ENCODE measurements around the gene SLC7A6OS. TPM values are rescaled to one million over a fixed set of nuclear protein-coding genes. Genes with fewer than 3 reads are reported as not detected.

Gene SLC7A6OS
- 7.0 TPM for polyA plus RNA-seq (2013, experiment 1 of 2)
- polyA plus RNA-seq (2013, experiment 2 of 2) = 7.0 TPM

DNA sequence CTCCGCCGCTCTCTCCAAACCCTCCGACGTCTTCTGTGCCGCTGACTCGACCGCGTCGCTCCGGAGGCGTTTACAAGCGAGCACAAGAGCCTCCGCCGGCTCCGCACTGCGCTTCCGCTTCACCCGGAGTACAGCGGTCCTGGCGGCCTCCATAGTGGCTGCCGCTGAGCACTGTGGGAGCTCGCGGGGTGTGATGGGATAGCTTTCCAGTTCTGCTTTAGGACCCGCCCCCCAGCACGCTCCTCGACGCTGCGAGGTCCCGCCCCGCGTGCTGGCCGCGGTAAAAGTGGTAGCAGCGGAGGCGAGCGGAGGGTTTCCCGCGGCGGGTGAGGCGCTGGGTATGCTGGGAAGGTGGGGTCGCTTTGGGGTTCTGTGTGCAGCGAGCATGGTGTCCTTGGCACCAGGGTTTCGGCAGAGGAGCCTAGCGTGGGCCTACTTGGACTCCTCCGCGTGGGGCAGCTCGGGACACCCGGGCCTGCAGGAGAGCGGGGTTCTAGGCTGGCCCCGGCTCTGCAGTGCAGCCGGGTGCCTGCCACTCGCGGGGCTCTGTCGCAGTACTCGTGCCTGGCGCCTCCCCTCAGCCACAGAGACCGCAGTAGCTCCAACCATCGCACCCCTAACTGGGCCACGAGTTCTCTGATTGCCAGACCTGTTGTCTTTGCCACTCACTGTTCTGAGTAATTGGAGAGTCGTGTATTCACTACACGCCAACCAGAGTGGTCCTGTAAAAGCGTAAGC is at the start of gene SLC7A6OS, which contains the start of gene PRMT7:
TSS of gene SLC7A6OS (minus strand) at position 173 of the 738 bp plus-strand sequence. CDS start at position 153, 20 bp downstream.
TSS of gene PRMT7 (plus strand) at position 246 of the 738 bp plus-strand sequence. CDS start 4,961 bp downstream, outside the sequence.
- peak; percentile 94 for DNase-seq
- WGBS = 1% methylated on average over 57 of the region's 62 CpGs
- H3K79me1 ChIP-seq (replicated peaks; ENCODE audit: low read length, poor library complexity, severe bottlenecking) = peaks cover 17% of the 10 kb centered on the region

DNA sequence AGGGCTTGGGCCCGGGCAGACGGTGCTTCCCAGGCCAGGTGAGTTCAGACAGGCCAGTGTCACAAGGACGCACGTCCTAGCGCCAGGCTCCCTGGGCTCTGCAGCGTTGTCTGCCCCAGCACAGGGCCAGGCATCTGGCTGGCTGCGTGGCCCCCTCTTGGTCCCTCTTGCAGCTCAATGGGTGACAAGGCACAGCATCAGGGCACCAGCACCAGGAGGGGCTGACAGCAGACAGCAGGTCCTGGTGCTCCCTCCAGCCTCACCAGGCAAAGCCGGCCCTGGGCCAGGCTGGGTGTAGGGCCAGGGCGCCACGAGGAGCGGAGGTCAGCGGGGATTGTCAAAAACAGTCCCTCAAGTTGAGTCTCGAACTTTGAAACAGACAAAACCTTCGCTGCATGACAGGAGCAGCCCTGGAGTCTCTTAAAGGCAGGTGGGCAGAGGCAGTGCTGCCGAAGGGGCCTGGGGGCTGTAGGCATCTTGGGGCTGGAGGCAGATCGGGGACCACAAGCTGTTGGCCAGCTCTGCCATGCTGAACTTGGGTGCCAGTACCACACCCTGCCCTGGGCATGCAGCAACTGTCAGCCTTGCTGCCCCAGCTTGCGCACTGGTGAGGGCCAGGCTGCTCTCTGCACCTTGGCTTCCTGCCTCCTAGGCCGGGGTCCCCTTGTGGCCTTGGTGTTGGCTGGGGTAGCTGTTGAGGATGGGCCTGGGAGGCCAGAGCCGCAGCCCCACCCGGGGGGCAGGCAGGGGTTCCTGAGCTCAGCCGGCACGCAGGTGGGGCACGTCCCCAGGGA is 48.8 kb upstream of the SLC7A6OS start:
- H3K27me3 ChIP-seq (ENCODE audit: control insufficient read depth in 1 of 2, insufficient read depth in 1 of 2, low read length in 2 of 2) = peaks cover 11 to 13% of the 10 kb centered on the region in 2 experiments
- no peak for DNase-seq
- no peak overlapping the region for H2AFZ ChIP-seq (ENCODE audit: low read depth, low read length)
- no peak overlapping the region for H3K14ac ChIP-seq (ENCODE audit: low read length in 2 of 2)
- H3K4me2 ChIP-seq (ENCODE audit: low read length, poor library complexity, severe bottlenecking) = no peak overlapping the region
- H3K9me3 ChIP-seq (ENCODE audit: control insufficient read depth, low read length) = no peaks in the 10 kb centered on the region
- H2BK12ac ChIP-seq (ENCODE audit: low read length in 2 of 2) = no peak overlapping the region
- no peak overlapping the region for H2BK15ac ChIP-seq (ENCODE audit: low read depth, poor library complexity, severe bottlenecking)
- 94% methylated on average over 22 of the region's 23 CpGs for WGBS
- no peak overlapping the region for H2BK120ac ChIP-seq (ENCODE audit: low read depth, low read length)
- H3K4me1 ChIP-seq (ENCODE audit: control insufficient read depth, insufficient read depth, low read depth, low read length) = peaks cover 27% of the 10 kb centered on the region
- H4K8ac ChIP-seq (ENCODE audit: low read length) = no peak overlapping the region
- H3K79me1 ChIP-seq (replicated peaks; ENCODE audit: low read length, poor library complexity, severe bottlenecking) = peaks cover 3% of the 10 kb centered on the region
- H3K9ac ChIP-seq (ENCODE audit: low read length) = no peak overlapping the region
- H3K18ac ChIP-seq (ENCODE audit: low read depth in 1 of 2, low read length in 2 of 2) = no peak overlapping the region
- H3K4me3 ChIP-seq (ENCODE audit: insufficient read depth in 1 of 2, low read depth in 1 of 2, low read length in 2 of 2) = no peak overlapping the region
- H3K27ac ChIP-seq (ENCODE audit: low read length, poor library complexity, severe bottlenecking) = no peak overlapping the region
- no peak overlapping the region for H3K23ac ChIP-seq (ENCODE audit: low read length in 2 of 2)
- no peak overlapping the region for H2AK5ac ChIP-seq (ENCODE audit: low read length, severe bottlenecking)
- H4K91ac ChIP-seq (ENCODE audit: low read length) = peak overlapping the region; percentile 56
- H2BK5ac ChIP-seq (ENCODE audit: low read depth, low read length, poor library complexity, severe bottlenecking) = no peak overlapping the region
- H3K4ac ChIP-seq (ENCODE audit: low read depth in 1 of 2, low read length in 2 of 2) = no peak overlapping the region
- peaks cover 41 to 57% of the 10 kb centered on the region in 2 experiments for H3K36me3 ChIP-seq (ENCODE audit: control insufficient read depth in 1 of 2, insufficient read depth in 2 of 2, low read depth in 1 of 2, low read length in 2 of 2)

More for the DNA sequence above, at the start of gene SLC7A6OS, which contains the start of gene PRMT7:
- H3K9ac ChIP-seq (ENCODE audit: low read length) = peak within 1 kb of the TSS; percentile 98
- no peak within 1 kb of the TSS for H2BK5ac ChIP-seq (ENCODE audit: low read depth, low read length, poor library complexity, severe bottlenecking)
- H3K14ac ChIP-seq (ENCODE audit: low read length in 2 of 2) = peak within 1 kb of the TSS in 1 of 2 experiments; percentile 79
- peak within 1 kb of the TSS; percentile 84 for H4K91ac ChIP-seq (ENCODE audit: low read length)
- peak within 1 kb of the TSS; percentile 47 for H4K8ac ChIP-seq (ENCODE audit: low read length)
- H3K23ac ChIP-seq (ENCODE audit: low read length in 2 of 2) = peak within 1 kb of the TSS in 1 of 2 experiments; percentile 90
- peak within 1 kb of the TSS in 1 of 2 experiments; percentile 43 for H2BK12ac ChIP-seq (ENCODE audit: low read length in 2 of 2)
- peak within 1 kb of the TSS; percentile 10 to 62 for H3K4ac ChIP-seq (ENCODE audit: low read depth in 1 of 2, low read length in 2 of 2)
- no peaks in the 10 kb centered on the region for H3K27me3 ChIP-seq (ENCODE audit: control insufficient read depth in 1 of 2, insufficient read depth in 1 of 2, low read length in 2 of 2)
- H2AK5ac ChIP-seq (ENCODE audit: low read length, severe bottlenecking) = no peak within 1 kb of the TSS
- peak within 1 kb of the TSS; percentile 4 for H2BK15ac ChIP-seq (ENCODE audit: low read depth, poor library complexity, severe bottlenecking)
- H3K4me1 ChIP-seq (ENCODE audit: control insufficient read depth, insufficient read depth, low read depth, low read length) = peaks cover 9% of the 10 kb centered on the region
- peak within 1 kb of the TSS; percentile 92 to 100 for H3K4me3 ChIP-seq (ENCODE audit: insufficient read depth in 1 of 2, low read depth in 1 of 2, low read length in 2 of 2)
- H2BK120ac ChIP-seq (ENCODE audit: low read depth, low read length) = no peak within 1 kb of the TSS
- H3K27ac ChIP-seq (ENCODE audit: low read length, poor library complexity, severe bottlenecking) = peak within 1 kb of the TSS; percentile 82
- no peaks in the 10 kb centered on the region for H3K9me3 ChIP-seq (ENCODE audit: control insufficient read depth, low read length)
- peak within 1 kb of the TSS; percentile 84 for H2AFZ ChIP-seq (ENCODE audit: low read depth, low read length)
- H3K36me3 ChIP-seq (ENCODE audit: control insufficient read depth in 1 of 2, insufficient read depth in 2 of 2, low read depth in 1 of 2, low read length in 2 of 2) = peaks cover 9 to 43% of the 10 kb centered on the region in 2 experiments
- H3K18ac ChIP-seq (ENCODE audit: low read depth in 1 of 2, low read length in 2 of 2) = peak within 1 kb of the TSS; percentile 40 to 95
- peak within 1 kb of the TSS; percentile 75 for H3K4me2 ChIP-seq (ENCODE audit: low read length, poor library complexity, severe bottlenecking)

DNA sequence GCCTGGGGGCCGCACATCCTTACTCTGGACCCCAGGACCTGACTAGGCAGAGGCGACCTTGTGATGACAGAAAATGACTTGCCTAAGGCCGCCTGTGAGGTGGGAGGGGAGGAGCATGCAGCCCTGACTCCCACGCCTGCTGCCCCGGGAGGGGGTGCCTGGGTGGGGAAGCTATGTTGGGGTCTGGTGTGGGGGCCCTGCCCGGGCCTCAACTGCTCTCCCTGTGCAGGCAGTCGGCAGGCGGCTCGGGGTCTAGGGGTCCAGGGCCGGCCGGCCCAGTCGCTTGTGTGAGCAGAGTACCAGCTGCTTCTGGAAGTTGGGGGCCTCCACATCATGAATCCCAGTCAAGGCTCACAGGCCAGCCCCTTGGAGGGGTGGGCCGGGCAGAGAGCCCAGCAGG is 48.2 kb upstream of the SLC7A6OS start:
- no peak for DNase-seq
- Histone ChIP-seq H3K4me2 (ENCODE audit: low read length, poor library complexity, severe bottlenecking) (no peak overlapping the region), H2BK120ac (ENCODE audit: low read depth, low read length) (no peak overlapping the region), H4K91ac (ENCODE audit: low read length) (no peak overlapping the region), H3K23ac (ENCODE audit: low read length in 2 of 2) (no peak overlapping the region), H3K79me1 (replicated peaks; ENCODE audit: low read length, poor library complexity, severe bottlenecking) (peaks cover 3% of the 10 kb centered on the region), H3K14ac (ENCODE audit: low read length in 2 of 2) (no peak overlapping the region), H3K27ac (ENCODE audit: low read length, poor library complexity, severe bottlenecking) (no peak overlapping the region), H2BK5ac (ENCODE audit: low read depth, low read length, poor library complexity, severe bottlenecking) (no peak overlapping the region), H3K9me3 (ENCODE audit: control insufficient read depth, low read length) (no peaks in the 10 kb centered on the region), H3K4me3 (ENCODE audit: insufficient read depth in 1 of 2, low read depth in 1 of 2, low read length in 2 of 2) (no peak overlapping the region), H3K27me3 (ENCODE audit: control insufficient read depth in 1 of 2, insufficient read depth in 1 of 2, low read length in 2 of 2) (peaks cover 4 to 6% of the 10 kb centered on the region in 2 experiments), H3K4me1 (ENCODE audit: control insufficient read depth, insufficient read depth, low read depth, low read length) (peaks cover 27% of the 10 kb centered on the region), H4K8ac (ENCODE audit: low read length) (no peak overlapping the region), H2AFZ (ENCODE audit: low read depth, low read length) (no peak overlapping the region), H3K4ac (ENCODE audit: low read depth in 1 of 2, low read length in 2 of 2) (no peak overlapping the region), H2BK15ac (ENCODE audit: low read depth, poor library complexity, severe bottlenecking) (no peak overlapping the region), H2BK12ac (ENCODE audit: low read length in 2 of 2) (no peak overlapping the region), H3K9ac (ENCODE audit: low read length) (no peak overlapping the region), H3K36me3 (ENCODE audit: control insufficient read depth in 1 of 2, insufficient read depth in 2 of 2, low read depth in 1 of 2, low read length in 2 of 2) (peaks cover 47 to 64% of the 10 kb centered on the region in 2 experiments), H2AK5ac (ENCODE audit: low read length, severe bottlenecking) (no peak overlapping the region), H3K18ac (ENCODE audit: low read depth in 1 of 2, low read length in 2 of 2) (no peak overlapping the region)
- WGBS = 95% methylated on average over 13 of the region's 13 CpGs

DNA sequence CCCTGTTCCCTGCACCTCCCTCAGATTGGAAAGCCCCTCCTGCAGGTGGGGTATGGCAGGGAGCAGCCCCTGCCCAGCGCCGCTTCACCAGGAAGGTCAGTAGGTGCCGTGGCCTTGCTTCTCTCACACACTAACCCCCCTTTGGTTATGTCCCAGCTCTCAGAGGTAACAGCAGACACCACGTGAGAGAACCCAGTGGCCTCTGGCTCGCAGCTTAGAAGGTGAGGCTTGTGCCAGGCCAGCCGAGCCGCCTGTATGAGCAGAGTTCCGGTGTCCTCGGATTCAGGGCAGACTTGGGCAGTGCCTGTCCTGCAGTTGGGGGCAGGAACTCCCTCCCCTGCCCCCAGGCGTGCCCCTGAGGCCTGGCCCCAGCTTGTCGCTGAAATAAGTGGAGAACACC is 47.2 kb upstream of the SLC7A6OS start:
- H3K9me3 ChIP-seq (ENCODE audit: control insufficient read depth, low read length) = no peaks in the 10 kb centered on the region
- no peak overlapping the region for H3K18ac ChIP-seq (ENCODE audit: low read depth in 1 of 2, low read length in 2 of 2)
- peaks cover 27% of the 10 kb centered on the region for H3K4me1 ChIP-seq (ENCODE audit: control insufficient read depth, insufficient read depth, low read depth, low read length)
- no peak for DNase-seq
- H3K79me1 ChIP-seq (replicated peaks; ENCODE audit: low read length, poor library complexity, severe bottlenecking) = peaks cover 3% of the 10 kb centered on the region
- no peak overlapping the region for H2BK15ac ChIP-seq (ENCODE audit: low read depth, poor library complexity, severe bottlenecking)
- H2BK5ac ChIP-seq (ENCODE audit: low read depth, low read length, poor library complexity, severe bottlenecking) = no peak overlapping the region
- H4K91ac ChIP-seq (ENCODE audit: low read length) = no peak overlapping the region
- no peak overlapping the region for H4K8ac ChIP-seq (ENCODE audit: low read length)
- H3K36me3 ChIP-seq (ENCODE audit: control insufficient read depth in 1 of 2, insufficient read depth in 2 of 2, low read depth in 1 of 2, low read length in 2 of 2) = peaks cover 57 to 74% of the 10 kb centered on the region in 2 experiments
- H2AK5ac ChIP-seq (ENCODE audit: low read length, severe bottlenecking) = no peak overlapping the region
- no peak overlapping the region for H3K4ac ChIP-seq (ENCODE audit: low read depth in 1 of 2, low read length in 2 of 2)
- H3K27ac ChIP-seq (ENCODE audit: low read length, poor library complexity, severe bottlenecking) = no peak overlapping the region
- H2BK120ac ChIP-seq (ENCODE audit: low read depth, low read length) = no peak overlapping the region
- H3K9ac ChIP-seq (ENCODE audit: low read length) = no peak overlapping the region
- no peak overlapping the region for H3K14ac ChIP-seq (ENCODE audit: low read length in 2 of 2)
- H3K4me2 ChIP-seq (ENCODE audit: low read length, poor library complexity, severe bottlenecking) = no peak overlapping the region
- no peak overlapping the region for H2AFZ ChIP-seq (ENCODE audit: low read depth, low read length)
- WGBS = 97% methylated on average over 11 of the region's 11 CpGs
- no peak overlapping the region for H3K23ac ChIP-seq (ENCODE audit: low read length in 2 of 2)
- no peaks in the 10 kb centered on the region for H3K27me3 ChIP-seq (ENCODE audit: control insufficient read depth in 1 of 2, insufficient read depth in 1 of 2, low read length in 2 of 2)
- H2BK12ac ChIP-seq (ENCODE audit: low read length in 2 of 2) = no peak overlapping the region
- H3K4me3 ChIP-seq (ENCODE audit: insufficient read depth in 1 of 2, low read depth in 1 of 2, low read length in 2 of 2) = no peak overlapping the region
